H9 (cell line): ENCODE measurements around the gene IGF2BP2. TPM values are rescaled to one million over a fixed set of nuclear protein-coding genes. Genes with fewer than 3 reads are reported as not detected.

Source experiments
- DNase-seq: peaks from one replicate; pipeline ENCODE4 v3.0.0-alpha.2; 2017
- H2AFZ ChIP-seq: one replicate; pipeline ENCODE4 v1.6.1; 2013; ENCODE audit warnings: mild to moderate bottlenecking, low read length, control low read depth, moderate library complexity
- H2AK5ac ChIP-seq: 2 replicates; pipeline ENCODE4 v1.6.1; 2013; ENCODE audit warnings: low read length, control low read depth, mixed read lengths; ENCODE audit not compliant: insufficient read length
- H2BK120ac ChIP-seq: one replicate; pipeline ENCODE4 v1.6.1; 2013; ENCODE audit warnings: low read depth, mild to moderate bottlenecking, low read length, control low read depth, inconsistent platforms; ENCODE audit not compliant: poor library complexity, severe bottlenecking
- H2BK12ac ChIP-seq: 2 replicates; pipeline ENCODE4 v1.6.1; 2013; ENCODE audit warnings: low read length, control low read depth, mixed read lengths, low read depth; ENCODE audit not compliant: insufficient read length
- H2BK15ac ChIP-seq: 2 replicates; pipeline ENCODE4 v1.6.1; 2013; ENCODE audit warnings: low read depth, low read length, control low read depth
- H2BK20ac ChIP-seq: one replicate; pipeline ENCODE4 v1.6.1; 2013; ENCODE audit warnings: low read depth, mild to moderate bottlenecking, low read length, control low read depth, inconsistent platforms; ENCODE audit not compliant: poor library complexity, severe bottlenecking
- H2BK5ac ChIP-seq: 2 replicates; pipeline ENCODE4 v1.6.1; 2013; ENCODE audit warnings: low read length, control low read depth, mixed read lengths; ENCODE audit not compliant: insufficient read length
- H3K14ac ChIP-seq: 2 replicates; pipeline ENCODE4 v1.6.1; 2013; ENCODE audit warnings: low read length, control low read depth; ENCODE audit not compliant: insufficient read depth
- H3K18ac ChIP-seq: 2 replicates; pipeline ENCODE4 v1.6.1; 2013; ENCODE audit warnings: low read depth, mild to moderate bottlenecking, mixed read lengths, low read length, control low read depth; ENCODE audit not compliant: insufficient read length
- H3K23ac ChIP-seq: 2 replicates; pipeline ENCODE4 v1.6.1; 2013; ENCODE audit warnings: low read length, control low read depth, mixed read lengths, low read depth; ENCODE audit not compliant: insufficient read length
- H3K23me2 ChIP-seq: 2 replicates; pipeline ENCODE4 v1.6.1; 2013; ENCODE audit warnings: low read depth, mild to moderate bottlenecking, mixed read lengths, low read length, control low read depth; ENCODE audit not compliant: insufficient read length, poor library complexity, severe bottlenecking
- H3K27ac ChIP-seq: 2 replicates; pipeline ENCODE4 v1.5.1; 2013; ENCODE audit warnings: low read length, control low read depth, mixed read lengths, low read depth; ENCODE audit not compliant: insufficient read length
- H3K27me3 ChIP-seq: 2 replicates; pipeline ENCODE4 v1.6.1; 2013; ENCODE audit warnings: low read length, control low read depth, inconsistent platforms; ENCODE audit not compliant: insufficient read depth
- H3K4ac ChIP-seq: 2 replicates; pipeline ENCODE4 v1.6.1; 2013; ENCODE audit warnings: low read depth, mild to moderate bottlenecking, control low read depth, inconsistent platforms, low read length, moderate library complexity
- H3K4me1 ChIP-seq: 2 replicates; pipeline ENCODE4 v1.6.1; 2013; ENCODE audit warnings: low read length, control low read depth, inconsistent platforms; ENCODE audit not compliant: insufficient read depth
- H3K4me2 ChIP-seq: 2 replicates; pipeline ENCODE4 v1.6.1; 2013; ENCODE audit warnings: low read length, control low read depth, mixed read lengths; ENCODE audit not compliant: insufficient read length, insufficient read depth
- H3K56ac ChIP-seq: 2 replicates; pipeline ENCODE4 v1.6.1; 2013; ENCODE audit warnings: low read depth, mild to moderate bottlenecking, mixed read lengths, low read length, control low read depth; ENCODE audit not compliant: insufficient read length
- H3K79me1 ChIP-seq: 2 replicates; pipeline ENCODE4 v1.6.1; 2013; ENCODE audit warnings: low read depth, mild to moderate bottlenecking, moderate library complexity, low read length, control low read depth, inconsistent platforms; ENCODE audit not compliant: insufficient read depth, poor library complexity, severe bottlenecking
- H3K79me2 ChIP-seq: 2 replicates; pipeline ENCODE4 v1.6.1; 2013; ENCODE audit warnings: low read length, control low read depth, inconsistent platforms; ENCODE audit not compliant: insufficient read depth
- H3K9ac ChIP-seq: 2 replicates; pipeline ENCODE4 v1.6.1; 2013; ENCODE audit warnings: low read length, control low read depth, mixed read lengths; ENCODE audit not compliant: insufficient read length; ENCODE audit errors: extremely low read depth
- H3K9me3 ChIP-seq: one replicate; pipeline ENCODE4 v1.6.1; 2013; ENCODE audit warnings: low read depth, low read length, inconsistent platforms; ENCODE audit not compliant: control insufficient read depth
- H3T11ph ChIP-seq: one replicate; pipeline ENCODE4 v1.6.1; 2013; ENCODE audit warnings: mild to moderate bottlenecking, low read length, control low read depth, inconsistent platforms
- H4K20me1 ChIP-seq: one replicate; pipeline ENCODE4 v1.6.1; 2013; ENCODE audit not compliant: control insufficient read depth, insufficient read length, insufficient read depth
- H4K5ac ChIP-seq: 2 replicates; pipeline ENCODE4 v1.6.1; 2013; ENCODE audit warnings: low read depth, mild to moderate bottlenecking, mixed read lengths, low read length, control low read depth; ENCODE audit not compliant: insufficient read length
- H4K8ac ChIP-seq: replicated peaks from 2 replicates; pipeline ENCODE4 v1.6.1; 2013; ENCODE audit warnings: low read length, control low read depth, mixed read lengths, low read depth; ENCODE audit not compliant: insufficient read length
- H4K91ac ChIP-seq: 2 replicates; pipeline ENCODE4 v1.6.1; 2013; ENCODE audit warnings: low read depth, mild to moderate bottlenecking, moderate library complexity, mixed read lengths, low read length, control low read depth; ENCODE audit not compliant: insufficient read length
- H3K27ac Mint-ChIP-seq, 3 experiments: 2 replicates in 2 of 3; 3 replicates in 1 of 3; pipeline ENCODE4 v1.8.0; 2020 to 2021; ENCODE audit warnings: mixed read lengths in 3 of 3, mild to moderate bottlenecking in 1 of 3, moderate library complexity in 1 of 3
- H3K27me3 Mint-ChIP-seq: 2 replicates; pipeline ENCODE4 v1.8.0; 2021; ENCODE audit warnings: low read depth, mild to moderate bottlenecking, moderate library complexity, mixed read lengths
- H3K36me3 Mint-ChIP-seq, 3 experiments: 2 replicates in 2 of 3; 3 replicates in 1 of 3; pipeline ENCODE4 v1.8.0; 2020 to 2021; ENCODE audit warnings: low read depth in 3 of 3, mixed read lengths in 3 of 3; ENCODE audit not compliant: insufficient read depth in 1 of 3
- H3K4me1 Mint-ChIP-seq, 2 experiments: 2 replicates each; pipeline ENCODE4 v1.8.0; 2020; ENCODE audit warnings: mixed read lengths in 2 of 2
- H3K4me3 Mint-ChIP-seq, 2 experiments: 2 replicates in 1 of 2; 3 replicates in 1 of 2; pipeline ENCODE4 v1.8.0; 2020 to 2021; ENCODE audit warnings: mild to moderate bottlenecking in 2 of 2, mixed read lengths in 2 of 2, moderate library complexity in 1 of 2
- H3K9me3 Mint-ChIP-seq, 2 experiments: 2 replicates in 1 of 2; 3 replicates in 1 of 2; pipeline ENCODE4 v1.8.0; 2020; ENCODE audit warnings: mild to moderate bottlenecking in 2 of 2, mixed read lengths in 2 of 2, moderate library complexity in 1 of 2
- WGBS: extraction: QIAGEN DNeasy Blood & Tissue Kit; methylation state at CpG from one replicate; pipeline ENCODE4 v1.1.7; 2013; ENCODE audit warnings: missing lambda C conversion rate, low lambda C conversion rate, mixed read lengths; ENCODE audit not compliant: insufficient read length; ENCODE audit errors: extremely low coverage; 5-methylcytosine and 5-hydroxymethylcytosine counted together
- total RNA-seq: library from RNA; stranded (reverse); gene quantifications from 2 replicates; pipeline ENCODE4 v1.2.1, GENCODE V29; 2021
- TF ChIP-seq, protein P1 (sequence below): fragments of 200-600 bp; sonication (generic); conservative IDR thresholded peaks from 3 replicates; pipeline ENCODE4 v1.8.0; 2021; ENCODE audit warnings: antibody characterized with exemption, mild to moderate bottlenecking

IGF2BP2 gene
- total RNA-seq, 1 experiment from 2014 or later, result 130 TPM

DNA sequence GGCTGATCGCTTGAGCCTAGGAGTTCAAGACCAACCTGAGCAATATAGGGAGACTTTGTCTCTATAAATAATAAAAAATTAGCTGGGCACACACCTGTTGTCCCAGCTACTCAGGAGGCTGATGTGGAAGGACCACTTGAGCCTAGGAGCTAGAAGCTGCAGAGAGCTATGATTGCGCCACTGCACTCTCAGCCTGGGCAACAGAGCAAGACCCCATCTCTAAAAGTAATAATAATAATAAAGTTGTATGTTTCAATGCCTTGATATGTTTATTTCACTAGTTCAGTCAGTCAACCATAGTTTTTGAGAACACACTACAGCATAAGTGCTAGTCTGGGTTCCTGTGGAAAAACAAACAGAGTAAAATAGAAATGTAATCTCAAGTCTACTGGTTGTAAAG, 36.5 kb downstream of the IGF2BP2 start:
- Histone ChIP-seq H2BK12ac (no peak overlapping the region), H3K27ac (no peak overlapping the region), H3K79me1 (no peaks in the 10 kb centered on the region), H2AK5ac (no peak overlapping the region), H2AFZ (no peak overlapping the region), H4K5ac (no peak overlapping the region), H4K91ac (no peak overlapping the region), H3K14ac (no peak overlapping the region), H4K8ac (no peak overlapping the region), H3K23ac (no peak overlapping the region), H3K79me2 (peaks cover 21% of the 10 kb centered on the region), H3K18ac (no peak overlapping the region), H3K9ac (no peak overlapping the region), H3K4me2 (no peak overlapping the region), H3K27me3 (no peaks in the 10 kb centered on the region), H3T11ph (no peak overlapping the region), H3K4ac (no peak overlapping the region), H2BK5ac (no peak overlapping the region), H2BK20ac (no peak overlapping the region), H3K56ac (no peak overlapping the region), H3K4me1 (peaks cover 18% of the 10 kb centered on the region), H2BK15ac (no peak overlapping the region), H4K20me1 (no peaks in the 10 kb centered on the region), H3K9me3 (no peaks in the 10 kb centered on the region), H2BK120ac (no peak overlapping the region), H3K23me2 (no peaks in the 10 kb centered on the region)
- H3K4me3 Mint-ChIP-seq, result no peak overlapping the region
- no peaks in the 10 kb centered on the region for H3K9me3 Mint-ChIP-seq
- H3K27me3 Mint-ChIP-seq, result no peaks in the 10 kb centered on the region; the same call in 1 of the 2 replicates
- peaks cover 5 to 14% (median 7%) of the 10 kb centered on the region in 3 experiments; a peak in 6 of 7 replicates for H3K36me3 Mint-ChIP-seq
- peaks cover 76 to 82% of the 10 kb centered on the region in 2 experiments for H3K4me1 Mint-ChIP-seq
- no CpG with 5 or more reads among the region's 2 CpGs for WGBS
- no peak overlapping the region for H3K27ac Mint-ChIP-seq
- DNase-seq, result no peak
- TF ChIP-seq, protein P1, sequence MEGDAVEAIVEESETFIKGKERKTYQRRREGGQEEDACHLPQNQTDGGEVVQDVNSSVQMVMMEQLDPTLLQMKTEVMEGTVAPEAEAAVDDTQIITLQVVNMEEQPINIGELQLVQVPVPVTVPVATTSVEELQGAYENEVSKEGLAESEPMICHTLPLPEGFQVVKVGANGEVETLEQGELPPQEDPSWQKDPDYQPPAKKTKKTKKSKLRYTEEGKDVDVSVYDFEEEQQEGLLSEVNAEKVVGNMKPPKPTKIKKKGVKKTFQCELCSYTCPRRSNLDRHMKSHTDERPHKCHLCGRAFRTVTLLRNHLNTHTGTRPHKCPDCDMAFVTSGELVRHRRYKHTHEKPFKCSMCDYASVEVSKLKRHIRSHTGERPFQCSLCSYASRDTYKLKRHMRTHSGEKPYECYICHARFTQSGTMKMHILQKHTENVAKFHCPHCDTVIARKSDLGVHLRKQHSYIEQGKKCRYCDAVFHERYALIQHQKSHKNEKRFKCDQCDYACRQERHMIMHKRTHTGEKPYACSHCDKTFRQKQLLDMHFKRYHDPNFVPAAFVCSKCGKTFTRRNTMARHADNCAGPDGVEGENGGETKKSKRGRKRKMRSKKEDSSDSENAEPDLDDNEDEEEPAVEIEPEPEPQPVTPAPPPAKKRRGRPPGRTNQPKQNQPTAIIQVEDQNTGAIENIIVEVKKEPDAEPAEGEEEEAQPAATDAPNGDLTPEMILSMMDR, result no peak
